NB4 (cell line): Measurements from ENCODE around the gene CLDN7.

Experiments
- CTCF ChIP-seq: IDR thresholded peaks from one replicate; pipeline ENCODE4 v1.5.1; 2012; ENCODE audit warnings: low read depth, low read length
- POLR2A ChIP-seq: IDR thresholded peaks from 2 replicates; pipeline ENCODE4 v1.6.1; 2011; ENCODE audit warnings: mild to moderate bottlenecking; ENCODE audit not compliant: insufficient read length; ENCODE audit errors: extremely low read depth

GRCh38 chr17:7256766-7257456 is 5.4 kb downstream of the CLDN7 start:
- no peak for TF ChIP-seq CTCF
- TF ChIP-seq POLR2A, result no peak
